Amygdala (tissue), 56 donors: ENCODE data around the gene BDP1.
"Not testable (repeated sequence)": the region's sequence is repeated elsewhere in the genome, so short reads cannot be mapped to it uniquely, and the experiment has no call there.

ENCODE experiments used
- DNase-seq, 56 donors: peaks; one replicate each; lab custom pipeline; 2025; lab: John Stamatoyannopoulos, UW

The BDP1 gene

DNA sequence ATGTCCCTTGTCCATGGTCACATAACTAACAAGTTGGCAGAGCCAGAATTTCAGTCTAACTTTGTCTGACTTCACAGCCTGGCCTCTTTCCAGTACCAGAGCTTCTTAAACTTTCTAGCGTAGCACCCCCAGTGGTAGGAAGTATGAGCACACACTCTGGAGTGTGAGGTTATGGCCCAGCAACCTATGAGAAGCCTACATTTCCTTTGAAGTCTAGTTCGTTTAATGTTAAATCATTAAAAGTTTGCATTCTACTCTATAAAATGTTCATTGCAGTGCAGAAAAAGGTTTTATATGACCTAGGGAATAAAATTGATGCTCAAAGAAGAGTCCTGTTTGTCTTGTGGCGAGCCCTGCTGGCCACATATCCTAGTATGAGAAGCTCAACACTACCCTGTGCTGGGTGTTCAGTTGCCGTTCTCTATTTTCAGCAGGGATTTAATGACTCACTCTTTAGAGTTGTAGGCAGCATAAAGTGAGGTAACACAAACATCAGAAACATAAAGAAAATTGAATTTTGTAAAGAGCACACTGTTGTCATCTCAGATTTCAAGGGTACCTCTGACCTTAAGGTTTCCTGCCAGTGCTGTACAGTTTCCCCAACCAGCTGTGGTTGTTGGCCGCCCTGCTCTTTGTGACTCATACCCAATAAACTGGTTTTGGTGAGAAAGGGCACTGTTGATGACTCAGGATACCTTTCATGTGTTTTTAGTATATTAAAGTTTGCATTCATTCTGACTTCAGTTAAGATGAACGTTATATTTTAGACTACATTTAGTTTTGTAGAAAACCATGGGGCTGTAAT is 146.0 kb downstream of the BDP1 start:
- peak in 11 of 56 donors; percentile 0 to 16 (median 10) for DNase-seq

DNA sequence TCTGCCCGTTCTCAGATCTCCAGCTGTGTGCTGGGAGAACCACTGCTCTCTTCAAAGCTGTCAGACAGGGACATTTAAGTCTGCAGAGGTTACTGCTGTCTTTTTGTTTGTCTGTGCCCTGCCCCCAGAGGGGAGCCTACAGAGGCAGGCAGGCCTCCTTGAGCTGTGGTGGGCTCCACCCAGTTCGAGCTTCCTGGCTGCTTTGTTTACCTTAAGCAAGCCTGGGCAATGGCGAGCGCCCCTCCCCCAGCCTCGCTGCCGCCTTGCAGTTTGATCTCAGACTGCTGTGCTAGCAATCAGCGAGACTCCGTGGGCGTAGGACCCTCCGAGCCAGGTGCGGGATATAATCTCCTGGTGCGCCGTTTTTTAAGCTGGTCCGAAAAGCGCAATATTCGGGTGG is 154.5 kb downstream of the BDP1 start:
- not testable (repeated sequence) for DNase-seq

DNA sequence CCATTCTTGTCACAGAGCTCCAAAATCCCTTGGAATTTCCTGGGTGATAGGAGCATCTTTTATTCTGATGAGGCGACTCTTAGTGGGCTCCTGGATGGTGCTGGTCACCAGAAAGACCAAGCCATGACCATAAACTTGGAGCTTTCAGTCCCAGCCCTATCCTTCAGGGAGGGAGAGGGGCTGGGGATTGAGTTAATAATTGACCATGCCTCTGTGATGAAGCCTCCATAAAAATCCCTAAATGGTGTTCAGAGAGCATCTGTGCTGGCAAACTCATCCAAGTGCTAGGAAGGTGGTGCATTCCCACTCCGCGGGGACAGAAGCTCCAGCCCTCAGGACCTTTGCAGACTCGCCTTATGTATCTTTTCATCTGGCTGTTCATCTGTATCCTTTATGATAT is 160.4 kb downstream of the BDP1 start:
- DNase-seq: no peak
